Measurements from ENCODE around the gene RFX5.

The RFX5 gene

GRCh38 chr1:151315565-151316235 is 31.4 kb downstream of the RFX5 start:
- no peak for DNase-seq

- no peak for DNase-seq
Measured at GRCh38 chr1:151314137-151314875, 32.7 kb downstream of the RFX5 start.

GRCh38 chr1:151313501-151313900 is 33.6 kb downstream of the RFX5 start:
- no peak for DNase-seq

- no peak for DNase-seq
Measured at GRCh38 chr1:151312826-151313225, 34.2 kb downstream of the RFX5 start.

- DNase-seq: no peak
Measured at GRCh38 chr1:151312411-151312810, 34.6 kb downstream of the RFX5 start.

GRCh38 chr1:151311589-151312331 is 35.3 kb downstream of the RFX5 start:
- DNase-seq: no peak

GRCh38 chr1:151311011-151311410 is 36.0 kb downstream of the RFX5 start:
- DNase-seq: no peak

- DNase-seq: no peak
Measured at GRCh38 chr1:151309811-151310323, 37.2 kb downstream of the RFX5 start.

- DNase-seq: no peak
Measured at GRCh38 chr1:151294742-151295462, 52.1 kb downstream of the RFX5 start.

GRCh38 chr1:151293093-151293492 is 54.0 kb downstream of the RFX5 start:
- no peak for DNase-seq

- no peak for DNase-seq
Measured at GRCh38 chr1:151292207-151293030, 54.6 kb downstream of the RFX5 start.

GRCh38 chr1:151290709-151291303 is 56.2 kb downstream of the RFX5 start:
- DNase-seq: no peak
